Sciatic nerve (tissue), 2 donors: ENCODE measurements around the gene DAZAP1. TPM values are rescaled to one million over a fixed set of nuclear protein-coding genes. Genes with fewer than 3 reads are reported as not detected.

ENCODE experiments used
- ATAC-seq: fragments of 200-7000 bp; cut with Tn5 transposase; one replicate; pipeline ENCODE4 v1.9.1; 2020; ENCODE audit warnings: mild to moderate bottlenecking, moderate library complexity
- DNase-seq: peaks from one replicate; pipeline ENCODE4 v3.0.0-alpha.2; 2020; ENCODE audit warnings: low spot score
- intact Hi-C: fragments of 100-400 bp; cut with DNase I; formaldehyde crosslinking; loops from one replicate; pipeline ENCODE4 v1.14.2; 2022
- total RNA-seq: library from RNA; stranded (reverse); fragmentation: NEBNext Ultra II Directional; extraction: Animal tissue kit (Norgen Biotek cat#: 25700); gene quantifications from one replicate; pipeline ENCODE4 v1.2.1, GENCODE V29; 2021
- donor health status: DM: no; HTN: no; CAD: no.
- donor health status: DM: no; HTN: no; CAD: no.

Gene DAZAP1
- total RNA-seq, 1 donor from 2014 or later: 75.7 TPM

- ATAC-seq (no peak), DNase-seq (no peak)
- intact Hi-C loops: no loop called here
Observed at GRCh38 chr19:1466461-1467214, 59.3 kb downstream of the DAZAP1 start.

- intact Hi-C loops: no loop called here
- DNase-seq (no peak), ATAC-seq (no peak)
Observed at GRCh38 chr19:1467215-1467489, 59.8 kb downstream of the DAZAP1 start.

GRCh38 chr19:1467490-1468273, 60.3 kb downstream of the DAZAP1 start:
- intact Hi-C loops: no loop called here
- no peak for DNase-seq
- no peak for ATAC-seq

- intact Hi-C loops: no loop called here
- DNase-seq: no peak
Observed at GRCh38 chr19:1468274-1468820, 61.0 kb downstream of the DAZAP1 start.

GRCh38 chr19:1468821-1469254, 61.5 kb downstream of the DAZAP1 start:
- intact Hi-C loops: no loop called here
- no peak for DNase-seq
- ATAC-seq: no peak

More at GRCh38 chr19:1468274-1468820, 61.0 kb downstream of the DAZAP1 start:
- no peak for ATAC-seq

GRCh38 chr19:1469255-1470054, 62.1 kb downstream of the DAZAP1 start:
- DNase-seq (no peak), ATAC-seq (no peak)
- intact Hi-C loops: no loop called here

GRCh38 chr19:1470055-1470304, 62.6 kb downstream of the DAZAP1 start:
- intact Hi-C loops: no loop called here
- ATAC-seq: no peak
- DNase-seq: no peak

GRCh38 chr19:1470305-1471009, 63.1 kb downstream of the DAZAP1 start:
- ATAC-seq (peak; percentile 40), DNase-seq (no peak)
- intact Hi-C loops: no loop called here

- ATAC-seq: no peak
- intact Hi-C loops: no loop called here
- no peak for DNase-seq
Observed at GRCh38 chr19:1471010-1471514, 63.7 kb downstream of the DAZAP1 start.

GRCh38 chr19:1471515-1472160, 64.3 kb downstream of the DAZAP1 start:
- intact Hi-C loops: no loop called here
- ATAC-seq (no peak), DNase-seq (no peak)

- intact Hi-C loops: no loop called here
- DNase-seq (no peak), ATAC-seq (no peak)
Observed at GRCh38 chr19:1472231-1473084, 65.1 kb downstream of the DAZAP1 start.

GRCh38 chr19:1473085-1473851, 65.9 kb downstream of the DAZAP1 start:
- DNase-seq: no peak
- intact Hi-C loops: no loop called here
- no peak for ATAC-seq

GRCh38 chr19:1474011-1474764, 66.8 kb downstream of the DAZAP1 start:
- intact Hi-C loops: no loop called here
- DNase-seq: no peak
- ATAC-seq: no peak

GRCh38 chr19:1474765-1475351, 67.5 kb downstream of the DAZAP1 start:
- intact Hi-C loops: no loop called here
- DNase-seq (no peak), ATAC-seq (no peak)

GRCh38 chr19:1475751-1476437, 68.5 kb downstream of the DAZAP1 start:
- ATAC-seq: no peak
- DNase-seq: peak; percentile 60
- intact Hi-C loops: no loop called here
